DMS114 treated with DMSO at 0.1 percent for 48 hours (cell line): ENCODE measurements around the gene FLNC.

Experiments used
- DNase-seq: peaks from one replicate; lab custom pipeline; 2025; ENCODE audit not compliant: unreplicated experiment; lab: John Stamatoyannopoulos, UW

The FLNC gene

DNA sequence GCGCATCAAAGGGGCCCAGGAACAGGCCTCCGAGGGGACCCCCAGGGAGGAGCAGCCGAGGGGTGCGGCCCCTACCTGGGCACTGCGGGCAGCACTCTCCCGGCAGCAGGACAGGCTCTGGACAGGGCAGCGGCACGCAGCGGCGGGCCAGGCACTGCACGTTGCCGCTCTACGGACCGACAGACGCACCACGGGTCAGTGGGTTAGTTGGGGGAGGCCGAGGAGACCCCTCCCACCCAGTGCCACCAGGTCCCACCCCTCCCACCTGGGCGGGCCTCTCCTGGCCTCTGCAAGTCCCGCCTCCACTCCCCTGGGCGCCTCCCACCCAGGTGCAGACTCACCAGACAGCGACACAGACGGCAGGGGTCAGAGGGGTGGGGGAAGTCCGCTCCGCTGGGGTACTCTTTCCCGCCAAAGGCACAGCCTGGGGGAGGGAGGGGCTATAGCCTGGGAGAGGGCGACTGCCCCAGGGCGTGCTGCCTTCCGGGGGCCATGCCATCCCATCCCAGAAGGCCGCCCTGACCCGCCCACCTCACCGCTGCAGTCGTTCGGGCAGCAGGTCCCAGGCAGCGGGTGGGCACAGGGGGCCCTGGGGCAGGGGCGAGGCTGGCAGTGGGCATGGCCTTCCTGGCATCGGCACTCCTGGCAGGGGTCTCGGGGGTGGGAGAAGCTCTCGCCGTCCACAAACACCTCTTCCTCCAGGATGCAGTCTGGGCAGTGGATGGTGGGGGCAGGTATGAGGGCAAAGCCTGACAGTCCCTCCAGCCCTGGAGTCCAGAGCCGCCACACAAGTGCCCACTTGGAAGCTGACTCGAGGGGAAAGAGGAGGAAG, 61.1 kb downstream of the FLNC start:
- DNase-seq: no peak

DNA sequence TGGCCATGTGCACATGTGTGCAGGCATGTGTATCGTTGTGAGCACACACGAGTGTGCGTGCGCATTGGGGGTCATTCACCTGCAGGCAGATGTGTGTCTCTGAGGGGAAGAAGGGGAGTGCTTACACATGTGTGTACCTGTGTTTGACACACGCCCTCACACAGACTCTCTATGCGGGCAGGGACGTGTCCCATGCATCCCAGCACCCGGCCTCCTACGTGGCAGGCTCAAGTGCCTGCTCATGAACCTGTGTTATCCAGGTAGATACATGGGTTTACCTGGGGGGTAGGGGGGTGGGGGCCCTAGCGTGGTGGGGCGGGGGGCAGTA, 61.7 kb downstream of the FLNC start:
- no peak for DNase-seq

DNA sequence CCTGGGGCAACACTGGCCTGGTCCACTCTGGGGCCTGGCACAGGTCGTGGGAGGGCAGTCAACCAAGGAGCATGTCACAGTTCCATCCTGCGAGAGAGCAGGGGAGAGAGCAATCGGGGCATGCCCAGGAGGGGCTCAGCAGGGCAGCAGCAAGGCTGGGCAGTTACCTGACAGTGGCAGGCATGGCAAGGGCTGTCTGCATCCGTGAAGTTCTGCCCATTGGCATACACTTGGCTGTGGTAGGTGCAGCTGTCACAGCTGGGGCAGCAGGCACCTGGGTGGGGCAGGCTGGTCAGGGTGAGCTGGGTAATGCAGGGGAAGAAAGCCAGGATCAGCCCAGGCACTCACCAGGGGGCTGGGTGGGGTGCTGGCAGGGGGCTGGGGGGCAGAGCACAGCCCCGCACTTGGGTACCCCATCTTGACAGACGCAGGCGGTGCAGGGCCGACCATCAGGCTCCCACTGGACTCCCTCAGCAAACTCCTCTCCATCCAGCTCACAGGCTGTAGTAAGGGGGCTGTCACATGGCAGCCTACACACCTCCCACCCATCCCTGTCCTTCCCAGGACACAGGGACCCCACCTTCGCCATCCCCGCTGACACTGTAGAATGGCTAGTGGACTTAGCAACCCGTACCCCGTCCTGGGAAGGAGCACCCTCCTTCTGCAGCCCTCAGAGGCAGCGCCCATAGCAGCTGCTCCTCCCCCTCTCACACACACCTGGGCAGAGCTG, 62.5 kb downstream of the FLNC start:
- DNase-seq: no peak

DNA sequence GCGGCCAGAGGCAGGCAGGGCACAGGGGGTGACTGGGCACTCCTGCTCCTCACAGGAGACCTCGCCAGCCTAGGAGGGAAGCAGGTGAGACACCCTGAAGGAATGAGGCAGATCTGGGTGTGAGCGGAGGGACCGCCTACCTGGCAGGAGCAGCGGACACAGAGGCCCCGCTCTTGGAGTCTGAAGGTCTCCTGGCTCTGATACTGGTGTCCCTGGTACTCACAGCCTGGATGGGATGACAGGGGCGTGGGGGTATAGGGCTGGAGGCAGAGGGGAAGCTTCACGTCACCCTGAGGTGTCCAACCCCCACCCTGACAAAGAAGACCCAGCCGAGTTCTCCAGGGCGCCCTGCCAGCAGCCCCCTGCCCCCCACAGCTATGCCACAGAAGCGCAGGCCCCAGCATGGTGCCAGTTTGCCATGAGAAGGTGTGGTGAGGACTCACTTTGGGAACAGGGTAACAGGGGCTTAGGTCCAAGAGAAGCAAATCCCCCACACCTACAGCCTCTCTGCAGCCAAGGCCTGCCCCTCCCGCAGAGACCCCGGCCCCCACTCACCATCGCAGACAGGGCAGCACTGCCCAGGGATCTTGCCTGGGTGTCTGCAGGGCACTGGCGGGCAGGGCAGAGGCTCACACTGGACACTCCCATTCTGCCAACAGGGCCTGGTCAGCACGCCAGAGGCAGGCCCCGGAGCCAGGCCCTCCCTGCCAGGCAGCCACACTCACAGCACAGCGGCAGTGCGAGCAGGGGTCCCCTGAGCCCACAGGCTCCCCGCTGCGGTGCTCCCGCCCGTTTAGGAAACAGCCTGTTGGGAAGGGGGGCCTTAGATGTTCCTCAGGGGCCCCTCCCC, 63.3 kb downstream of the FLNC start:
- no peak for DNase-seq

DNA sequence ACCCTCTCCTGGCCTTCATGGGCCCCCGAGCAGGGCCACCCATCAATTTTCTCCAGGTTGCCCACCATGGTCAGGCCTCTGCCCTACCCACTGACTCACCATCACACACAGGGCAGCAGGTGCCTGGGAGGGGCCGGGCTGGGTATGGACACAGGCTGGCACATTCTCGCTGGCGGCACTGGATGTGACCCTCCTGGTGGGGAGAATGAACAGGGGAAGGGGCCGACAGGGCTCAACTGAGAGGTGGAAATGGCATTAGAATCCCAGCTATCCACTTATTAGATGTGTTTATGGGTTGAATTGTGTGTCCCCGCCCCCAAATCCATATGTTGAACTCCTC, 63.9 kb downstream of the FLNC start:
- DNase-seq: no peak

DNA sequence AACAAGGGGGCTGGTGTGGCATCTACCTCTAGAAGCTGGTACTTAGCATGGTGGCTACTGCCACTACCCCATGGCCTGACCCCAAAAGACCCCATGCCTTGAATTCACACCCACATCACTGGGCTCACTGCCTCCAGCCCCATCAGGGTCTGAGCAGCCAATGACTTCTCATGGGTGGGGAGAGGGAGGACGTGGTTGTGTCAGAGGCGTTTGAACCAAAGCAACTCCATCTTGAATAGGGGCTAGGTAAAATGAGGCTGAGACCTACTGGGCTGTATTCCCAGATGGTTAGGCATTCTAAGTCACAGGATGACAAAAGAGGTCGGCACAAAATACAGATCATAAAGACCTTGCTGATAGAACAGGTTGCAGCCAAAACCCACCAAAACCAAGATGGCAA, 65.1 kb downstream of the FLNC start:
- no peak for DNase-seq

DNA sequence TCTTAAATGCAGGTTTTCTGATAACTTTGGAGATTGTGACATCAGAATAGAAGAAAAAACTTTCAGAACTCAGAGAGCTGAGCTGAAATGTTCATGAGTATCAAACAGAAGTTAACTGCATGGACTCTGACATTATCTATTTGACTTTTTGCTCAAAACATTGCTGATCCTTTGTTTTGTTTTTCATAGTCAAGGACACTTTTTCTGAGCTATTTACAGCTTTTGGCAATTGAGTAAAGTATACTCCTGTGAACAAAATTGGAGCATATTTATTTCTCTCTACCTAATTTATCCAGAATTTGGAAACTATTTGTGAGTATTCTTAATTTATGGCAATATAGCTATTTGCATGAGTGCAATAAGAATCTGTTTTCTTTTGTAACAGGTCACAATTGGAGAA, 69.2 kb downstream of the FLNC start:
- DNase-seq: no peak

DNA sequence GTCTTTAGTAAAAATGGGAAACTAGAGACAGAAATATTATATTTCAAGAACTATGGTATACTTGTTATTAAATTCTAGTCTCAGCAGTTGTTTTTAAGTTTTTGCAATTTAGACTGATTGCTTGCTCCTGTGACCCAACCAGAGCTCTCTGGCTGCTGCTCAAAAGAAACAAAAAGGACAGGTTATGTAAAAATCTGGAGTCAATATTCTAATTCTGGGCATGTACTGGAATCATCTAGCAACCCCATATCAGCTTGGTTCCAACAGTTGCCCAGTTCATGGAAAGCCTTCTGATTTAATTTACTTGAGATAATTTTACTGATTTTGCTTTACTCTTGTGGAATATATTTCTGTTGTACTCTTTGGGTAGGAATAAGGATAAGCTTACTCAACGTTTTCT, 70.0 kb downstream of the FLNC start:
- no peak for DNase-seq

DNA sequence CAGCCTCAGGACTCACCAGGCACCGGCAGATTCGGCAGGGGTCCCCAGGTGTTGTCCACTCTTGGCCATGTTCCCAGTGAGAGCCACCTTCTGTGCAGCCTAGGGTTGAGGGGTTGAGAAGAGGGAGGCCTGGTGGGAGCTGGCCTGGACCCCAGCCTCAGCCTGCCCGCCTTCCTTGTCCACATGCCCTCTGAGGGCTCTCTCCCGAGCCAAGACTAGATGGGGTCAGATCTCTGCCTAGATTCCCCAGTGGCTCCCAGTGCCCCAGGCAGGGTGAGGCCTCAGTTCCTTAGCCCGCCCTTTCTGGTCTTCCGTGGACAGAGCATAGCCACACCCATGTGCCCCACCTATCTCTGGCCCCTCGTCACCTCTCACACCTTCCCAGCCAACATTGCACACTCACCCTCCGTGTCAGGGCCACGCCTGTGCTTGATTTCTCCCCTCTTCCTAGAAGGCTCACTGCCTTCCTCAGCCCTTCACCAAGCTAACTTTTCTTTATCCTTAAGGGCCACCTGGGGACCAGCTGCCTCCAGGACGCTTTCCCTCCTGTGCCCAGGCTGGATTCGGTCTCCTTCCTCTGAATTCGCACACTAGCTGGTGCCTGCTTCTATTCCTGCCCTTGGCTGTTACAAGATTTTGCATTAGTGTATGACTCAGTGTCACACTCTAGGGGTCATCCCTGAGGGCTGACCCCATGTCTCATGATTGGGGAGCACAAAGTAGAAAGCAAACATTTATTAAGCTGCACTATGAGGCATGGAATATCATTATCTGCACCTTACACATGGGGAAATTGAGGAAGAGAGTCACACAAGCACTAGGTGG, 72.8 kb downstream of the FLNC start:
- DNase-seq: no peak

DNA sequence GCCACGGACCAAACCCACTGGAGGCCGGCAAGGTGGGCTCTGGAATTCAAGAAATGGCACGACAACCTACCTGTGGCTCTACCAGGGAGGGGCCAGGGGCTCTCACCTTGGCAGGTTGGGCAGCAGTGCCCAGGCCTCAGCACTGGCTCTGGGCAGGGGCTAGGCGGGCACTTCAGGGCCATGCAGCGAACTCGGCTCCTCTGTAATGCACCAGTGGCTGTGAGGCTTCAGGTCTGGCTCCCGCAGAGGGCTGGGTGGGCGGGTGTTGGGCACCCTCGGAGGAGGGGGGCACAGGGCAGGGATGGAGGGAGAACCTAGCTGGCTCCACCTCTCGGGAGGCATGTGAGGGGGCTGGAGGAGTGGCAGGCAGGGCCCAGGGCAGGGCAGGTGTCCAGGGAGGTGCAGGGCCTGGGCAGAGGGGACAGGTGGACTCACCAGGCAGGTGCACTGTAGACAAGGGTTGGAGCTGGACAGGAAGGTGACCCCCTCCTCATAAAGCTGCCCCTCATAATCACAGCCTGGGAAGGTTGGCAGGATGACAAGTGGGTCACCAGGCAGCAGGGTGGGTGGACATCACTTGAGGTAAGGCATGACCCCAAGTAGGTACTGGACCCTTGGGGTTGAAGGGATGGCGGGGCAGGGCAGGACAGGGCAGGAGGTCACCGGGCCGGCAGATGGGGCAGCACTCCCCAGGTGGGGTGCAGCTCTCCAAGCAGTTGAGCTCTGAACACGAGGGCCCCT, 73.6 kb downstream of the FLNC start:
- no peak for DNase-seq

DNA sequence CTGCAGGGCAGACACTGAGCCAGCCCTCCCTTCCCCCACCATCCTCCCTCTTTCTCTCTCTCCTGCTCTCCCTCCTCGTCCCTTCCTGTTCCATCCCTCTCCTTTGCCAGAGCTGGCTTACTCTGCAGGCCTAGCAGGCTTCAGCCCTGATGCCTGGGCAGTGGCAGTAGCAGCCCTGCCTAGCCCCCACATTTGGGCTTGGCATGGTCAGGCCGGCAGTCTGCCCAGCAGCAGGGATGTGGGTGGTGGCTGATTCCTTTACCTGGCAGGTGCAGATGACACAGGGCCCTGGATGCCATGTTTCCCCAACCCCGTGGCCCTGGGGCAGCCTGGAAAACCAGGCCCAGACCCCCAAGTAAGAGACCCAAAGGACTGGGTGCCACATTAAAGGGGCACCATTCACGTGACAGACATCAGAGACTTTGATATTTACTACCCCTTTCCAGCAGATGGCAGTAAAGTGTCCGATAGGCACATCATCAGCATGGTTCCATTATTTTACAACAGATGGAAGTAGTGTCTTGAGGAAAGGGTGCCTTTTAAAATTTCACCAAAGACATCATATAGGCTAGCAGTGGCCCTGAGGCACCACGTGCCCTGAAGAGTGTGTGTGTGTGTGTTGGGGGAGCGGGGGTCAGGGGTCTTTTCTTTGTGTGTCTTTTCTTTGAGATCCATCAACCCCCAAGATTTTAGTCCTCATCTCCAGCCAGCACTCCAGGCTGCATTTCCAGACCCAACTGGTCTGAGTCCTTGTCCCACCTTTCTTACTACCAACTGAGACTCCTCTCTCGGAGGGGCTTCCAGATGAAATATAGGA, 74.4 kb downstream of the FLNC start:
- peak; percentile 44 for DNase-seq

DNA sequence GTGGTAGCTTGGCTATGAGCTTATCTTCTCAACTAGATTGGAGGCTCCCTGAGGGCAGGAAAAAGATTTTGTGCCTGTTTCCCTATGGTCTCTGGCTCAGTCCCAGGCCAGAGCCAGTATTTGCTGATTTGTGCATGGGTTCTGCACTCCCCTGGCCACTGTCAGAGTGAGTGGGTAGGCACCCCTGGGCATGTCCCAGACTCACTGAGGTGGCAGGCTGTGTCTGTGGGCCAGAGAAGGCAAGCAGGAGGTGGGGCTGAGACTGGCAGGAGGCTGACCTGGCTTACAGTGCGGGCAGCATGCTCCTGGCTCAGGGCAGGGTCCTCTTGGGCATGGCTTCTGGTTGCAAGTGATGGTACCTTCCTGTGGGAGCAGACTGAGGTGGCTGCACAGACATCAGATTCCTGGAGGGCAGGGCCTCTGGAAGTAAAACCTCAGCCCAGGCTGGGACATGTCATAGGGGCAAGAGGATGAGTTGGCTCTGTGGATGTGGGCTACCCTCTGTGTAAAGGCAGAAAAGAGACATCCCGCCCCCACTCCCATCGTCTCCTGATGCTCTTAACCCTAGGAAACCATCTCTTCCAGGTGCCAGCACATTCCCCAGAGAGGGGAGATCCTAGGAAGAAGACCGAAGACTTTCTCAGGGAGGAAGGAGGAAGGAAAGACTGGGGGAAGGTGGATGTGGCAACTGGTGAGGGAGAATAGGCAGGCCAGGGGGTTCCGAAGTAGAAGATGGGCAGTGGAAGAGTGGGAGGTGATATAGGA, 76.0 kb downstream of the FLNC start:
- DNase-seq: no peak

DNA sequence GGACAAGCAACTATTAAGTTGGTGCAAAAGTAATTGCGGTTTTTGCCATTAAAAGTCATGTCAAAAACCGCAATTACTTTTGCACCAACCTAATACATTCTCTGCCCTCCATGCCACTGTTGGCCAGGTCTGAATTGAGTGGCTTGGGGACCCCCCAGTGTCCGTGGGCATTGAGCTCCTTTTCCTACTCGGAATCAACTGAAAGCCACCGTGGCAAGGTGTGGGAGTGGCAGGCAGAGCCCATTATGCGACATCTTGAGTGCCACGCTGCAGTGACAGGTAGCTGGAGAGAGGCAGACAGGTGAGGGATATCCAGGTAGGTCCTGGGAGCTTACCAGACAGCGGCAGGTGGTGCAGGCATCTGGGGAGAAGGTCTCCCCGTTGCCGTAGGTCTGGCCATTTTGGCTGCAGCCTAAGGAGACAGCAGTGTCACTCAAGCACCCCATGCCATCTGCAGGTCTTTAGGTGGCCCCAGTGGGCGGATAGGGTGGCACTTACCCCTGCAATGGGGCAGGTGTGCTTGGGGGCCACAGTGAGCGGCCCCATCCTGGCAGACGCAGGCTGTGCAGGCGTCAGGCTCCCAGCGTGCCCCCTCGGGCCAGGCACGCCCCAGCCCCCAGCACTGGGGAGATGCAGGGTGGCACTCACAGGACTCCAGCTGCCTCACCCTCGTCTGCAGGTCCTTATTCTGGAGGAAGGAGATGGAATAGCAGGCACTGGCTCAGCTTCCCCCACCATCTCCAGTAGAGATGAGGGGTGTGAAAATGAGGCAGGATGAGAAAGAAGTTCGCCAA, 76.8 kb downstream of the FLNC start:
- no peak for DNase-seq
